PC-3 (cell line): ENCODE results near the gene CDK16. TPM values are rescaled to one million over a fixed set of nuclear protein-coding genes. Genes with fewer than 3 reads are reported as not detected.

Source experiments
- ATAC-seq: fragments of 200-7000 bp; cut with Tn5 transposase; 2 replicates; pipeline ENCODE4 v1.9.1; 2020; ENCODE audit warnings: mild to moderate bottlenecking, moderate library complexity
- BruUV-seq: library from RNA; stranded (reverse); fragments of 400-500 nt; replicated peaks from 2 replicates; lab custom pipeline; 2021; lab: Mats Ljungman, UMichigan
- CTCF ChIA-PET: fragments of 300-600 bp; sonication (Branson Sonifier 250); formaldehyde crosslinking; loops from one replicate; lab custom pipeline; 2022; ENCODE audit warnings: antibody characterized with exemption; lab: Charles Lee
- POLR2A ChIA-PET: fragments of 300-600 bp; sonication (Branson Sonifier 250); formaldehyde crosslinking; loops from one replicate; lab custom pipeline; 2022; ENCODE audit warnings: antibody characterized with exemption; ENCODE audit not compliant: unreplicated experiment; lab: Charles Lee
- DNase-seq: peaks from one replicate; pipeline ENCODE4 v3.0.0-alpha.2; 2015
- H2AFZ ChIP-seq: fragments of 300-600 bp; sonication (generic); 2 replicates; pipeline ENCODE4 v1.6.0; 2016; ENCODE audit warnings: antibody characterized with exemption, low read length
- H3F3A ChIP-seq: fragments of 300-600 bp; sonication (generic); one replicate; pipeline ENCODE4 v1.6.0; 2017; ENCODE audit warnings: antibody characterized with exemption, low read length, control low read depth, mild to moderate bottlenecking; ENCODE audit not compliant: unreplicated experiment
- H3K27ac ChIP-seq: fragments of 300-600 bp; sonication (generic); 2 replicates; pipeline ENCODE4 v1.5.1; 2016; ENCODE audit warnings: mild to moderate bottlenecking, low read length
- H3K27me3 ChIP-seq: fragments of 300-600 bp; sonication (generic); 2 replicates; pipeline ENCODE4 v1.6.1; 2016; ENCODE audit warnings: low read length, mixed read lengths
- H3K36me3 ChIP-seq: fragments of 300-600 bp; sonication (generic); 2 replicates; pipeline ENCODE4 v1.6.1; 2016; ENCODE audit warnings: low read depth, mixed run types, low read length, mixed read lengths
- H3K4me1 ChIP-seq: fragments of 300-600 bp; sonication (generic); 2 replicates; pipeline ENCODE4 v1.5.1; 2016; ENCODE audit warnings: low read length; ENCODE audit not compliant: insufficient read depth
- H3K4me2 ChIP-seq: fragments of 300-600 bp; sonication (generic); 2 replicates; pipeline ENCODE4 v1.6.0; 2016; ENCODE audit warnings: low read length
- H3K4me3 ChIP-seq: fragments of 300-600 bp; sonication (generic); 2 replicates; pipeline ENCODE4 v1.5.1; 2016; ENCODE audit warnings: mild to moderate bottlenecking, low read length, mixed read lengths
- H3K79me2 ChIP-seq: fragments of 300-600 bp; sonication (generic); 2 replicates; pipeline ENCODE4 v1.6.1; 2017; ENCODE audit warnings: low read length, mixed read lengths
- H3K9ac ChIP-seq: fragments of 300-600 bp; sonication (generic); 2 replicates; pipeline ENCODE4 v1.6.0; 2016; ENCODE audit warnings: mild to moderate bottlenecking, low read length
- H3K9me2 ChIP-seq: fragments of 300-600 bp; sonication (generic); replicated peaks from 2 replicates; pipeline ENCODE4 v1.6.1; 2016; ENCODE audit warnings: mixed run types, low read length, mixed read lengths
- H3K9me3 ChIP-seq: fragments of 300-600 bp; sonication (generic); 2 replicates; pipeline ENCODE4 v1.6.1; 2016; ENCODE audit warnings: low read length, mixed read lengths
- H4K20me1 ChIP-seq: fragments of 300-600 bp; sonication (generic); 2 replicates; pipeline ENCODE4 v1.6.1; 2016; ENCODE audit warnings: low read length, mixed read lengths
- EZH2 ChIP-seq: fragments of 300-600 bp; sonication (generic); IDR thresholded peaks from one replicate; pipeline ENCODE4 v1.6.1; 2017; ENCODE audit warnings: antibody characterized with exemption, mild to moderate bottlenecking, low read length; ENCODE audit not compliant: unreplicated experiment
- EZH2phosphoT487 ChIP-seq: fragments of 300-600 bp; sonication (generic); IDR thresholded peaks from 2 replicates; pipeline ENCODE4 v1.6.1; 2018; ENCODE audit warnings: mild to moderate bottlenecking, antibody characterized with exemption, low read length, borderline replicate concordance
- intact Hi-C: fragments of 100-400 bp; cut with micrococcal nuclease; formaldehyde crosslinking; loops from 2 replicates; pipeline ENCODE4 v1.9.0; 2023
- total RNA-seq: library from RNA; depleted of rRNA; stranded (reverse); fragments of >200 nt; gene quantifications from 2 replicates; pipeline ENCODE4 v1.2.3, GENCODE V29; 2014; rRNA removed
- TF ChIP-seq, protein P1 (sequence below): fragments of 300-600 bp; sonication (generic); conservative IDR thresholded peaks from 2 replicates; pipeline ENCODE4 v1.5.1; 2017; ENCODE audit warnings: antibody characterized with exemption, low read depth, mild to moderate bottlenecking, low read length

Gene CDK16
- total RNA-seq, 1 experiment from 2014 or later = 155 TPM

- Histone ChIP-seq H3K9me3 (no peaks in the 10 kb centered on the region), H3K9me2 (no peaks in the 10 kb centered on the region), H3K36me3 (no peaks in the 10 kb centered on the region), H3F3A (no peaks in the 10 kb centered on the region), H3K27me3 (no peaks in the 10 kb centered on the region), H3K79me2 (no peaks in the 10 kb centered on the region), H4K20me1 (no peaks in the 10 kb centered on the region), H3K4me1 (peaks cover 5% of the 10 kb centered on the region), H2AFZ (no peak overlapping the region), H3K27ac (peak overlapping the region; percentile 44), H3K4me2 (peak overlapping the region; percentile 13; the same call in 1 of the 2 replicates), H3K9ac (no peak overlapping the region), H3K4me3 (no peak overlapping the region)
- TF ChIP-seq EZH2 (no peak), EZH2phosphoT487 (no peak)
- TF ChIP-seq, protein P1, sequence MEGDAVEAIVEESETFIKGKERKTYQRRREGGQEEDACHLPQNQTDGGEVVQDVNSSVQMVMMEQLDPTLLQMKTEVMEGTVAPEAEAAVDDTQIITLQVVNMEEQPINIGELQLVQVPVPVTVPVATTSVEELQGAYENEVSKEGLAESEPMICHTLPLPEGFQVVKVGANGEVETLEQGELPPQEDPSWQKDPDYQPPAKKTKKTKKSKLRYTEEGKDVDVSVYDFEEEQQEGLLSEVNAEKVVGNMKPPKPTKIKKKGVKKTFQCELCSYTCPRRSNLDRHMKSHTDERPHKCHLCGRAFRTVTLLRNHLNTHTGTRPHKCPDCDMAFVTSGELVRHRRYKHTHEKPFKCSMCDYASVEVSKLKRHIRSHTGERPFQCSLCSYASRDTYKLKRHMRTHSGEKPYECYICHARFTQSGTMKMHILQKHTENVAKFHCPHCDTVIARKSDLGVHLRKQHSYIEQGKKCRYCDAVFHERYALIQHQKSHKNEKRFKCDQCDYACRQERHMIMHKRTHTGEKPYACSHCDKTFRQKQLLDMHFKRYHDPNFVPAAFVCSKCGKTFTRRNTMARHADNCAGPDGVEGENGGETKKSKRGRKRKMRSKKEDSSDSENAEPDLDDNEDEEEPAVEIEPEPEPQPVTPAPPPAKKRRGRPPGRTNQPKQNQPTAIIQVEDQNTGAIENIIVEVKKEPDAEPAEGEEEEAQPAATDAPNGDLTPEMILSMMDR = no peak
- DNase-seq (peak; percentile 70), ATAC-seq (peak; percentile 73)
- ChIA-PET CTCF (interaction anchor here (0.6 kb wide), 1 partner anchor 227 kb away, joined by 3 read pairs; no protein-coding TSS in a partner anchor), POLR2A (no interaction called here)
- intact Hi-C loops = no loop called here
- no TSS peak for BruUV-seq
Measured at GRCh38 chrX:47278691-47279090, 60.2 kb downstream of the CDK16 start.

Other genes starting within 250 kb of the CDK16 start
- not detected in 2 replicates for gene RGN, start 140.2 kb upstream of the CDK16 start, total RNA-seq
- gene NDUFB11, start 74.0 kb upstream of the CDK16 start, total RNA-seq = 164 and 258 TPM in 2 replicates
- 71.5 and 87.0 TPM in 2 replicates for gene RBM10, start 73.5 kb upstream of the CDK16 start, total RNA-seq
- 282 and 299 TPM in 2 replicates for gene UBA1, start 24.9 kb upstream of the CDK16 start, total RNA-seq
- 31.3 and 37.3 TPM in 2 replicates for gene USP11, start 14.3 kb downstream of the CDK16 start, total RNA-seq
- gene ZNF157, start 151.9 kb downstream of the CDK16 start, total RNA-seq = 0.07 and 0.12 TPM in 2 replicates